HT1080 (cell line): ENCODE data around the gene AURKA. TPM values are rescaled to one million over a fixed set of nuclear protein-coding genes. Genes with fewer than 3 reads are reported as not detected.

ENCODE experiments used
- total RNA-seq: library from RNA; depleted of rRNA; stranded (reverse); fragments of >200 nt; shearing (Covaris generic); gene quantifications from 2 replicates; pipeline ENCODE4 v1.2.3, GENCODE V29; 2014; rRNA removed

Gene AURKA
- total RNA-seq, 1 experiment from 2014 or later, result 148 TPM

Other genes starting within 250 kb of the AURKA start
- not detected in 2 replicates for gene MC3R, start 143.5 kb downstream of the AURKA start, total RNA-seq
- 7.1 and 8.4 TPM in 2 replicates for gene FAM210B, start 33.2 kb downstream of the AURKA start, total RNA-seq
- 52.2 and 79.0 TPM in 2 replicates for gene CSTF1, start 430 bp upstream of the AURKA start, total RNA-seq
- not detected in 2 replicates for gene CASS4, start 20.0 kb upstream of the AURKA start, total RNA-seq
- 76.0 and 97.3 TPM in 2 replicates for gene RTF2, start 76.4 kb upstream of the AURKA start, total RNA-seq
- not detected in 2 replicates for gene FAM209A, start 132.5 kb upstream of the AURKA start, total RNA-seq
- gene FAM209B, start 141.0 kb upstream of the AURKA start, total RNA-seq, result not detected in 2 replicates
- gene TFAP2C, start 237.1 kb upstream of the AURKA start, total RNA-seq, result 8.3 and 11.7 TPM in 2 replicates